Liver (tissue), 9 donors: ENCODE results near the gene ARHGEF16. TPM values are rescaled to one million over a fixed set of nuclear protein-coding genes. Genes with fewer than 3 reads are reported as not detected.

ENCODE experiments used
- DNase-seq: peaks from one replicate; pipeline ENCODE4 v3.0.0-alpha.2; 2017; ENCODE audit warnings: low spot score
- H3K27ac ChIP-seq, 2 donors: one replicate each; pipeline ENCODE4 v1.7.0; 2013; ENCODE audit warnings: inconsistent platforms in 2 of 2, low read length in 2 of 2, control low read depth in 1 of 2, low read depth in 1 of 2, mild to moderate bottlenecking in 1 of 2
- H3K27me3 ChIP-seq, 4 donors: one replicate each; pipeline versions ENCODE4 v1.6.1 to v1.7.0; 2013; ENCODE audit warnings: low read length in 3 of 4, inconsistent platforms in 1 of 4, mild to moderate bottlenecking in 1 of 4, moderate library complexity in 1 of 4; ENCODE audit not compliant: control insufficient read depth in 4 of 4, insufficient read depth in 4 of 4
- H3K36me3 ChIP-seq, 4 donors: one replicate each; pipeline versions ENCODE4 v1.6.1 to v1.7.0; 2013; ENCODE audit warnings: low read length in 3 of 4, mild to moderate bottlenecking in 3 of 4, low read depth in 1 of 4, moderate library complexity in 1 of 4; ENCODE audit not compliant: control insufficient read depth in 4 of 4, insufficient read depth in 3 of 4
- H3K4me1 ChIP-seq, 4 donors: one replicate each; pipeline versions ENCODE4 v1.6.1 to v1.7.0; 2013; ENCODE audit warnings: low read length in 3 of 4, mild to moderate bottlenecking in 3 of 4, moderate library complexity in 1 of 4; ENCODE audit not compliant: control insufficient read depth in 4 of 4, insufficient read depth in 4 of 4
- H3K4me3 ChIP-seq, 3 donors: one replicate each; pipeline versions ENCODE4 v1.6.1 to v1.7.0; 2013; ENCODE audit warnings: low read length in 3 of 3, control low read depth in 1 of 3, low read depth in 1 of 3, mild to moderate bottlenecking in 1 of 3
- H3K9ac ChIP-seq, 2 donors: one replicate each; pipeline ENCODE4 v1.7.0; 2013; ENCODE audit warnings: low read length in 2 of 2, mild to moderate bottlenecking in 2 of 2, moderate library complexity in 2 of 2, control low read depth in 1 of 2, low read depth in 1 of 2
- H3K9me3 ChIP-seq, 4 donors: one replicate each; pipeline versions ENCODE4 v1.6.1 to v1.7.0; 2013; ENCODE audit warnings: low read length in 3 of 4; ENCODE audit not compliant: control insufficient read depth in 4 of 4
- ATF3 ChIP-seq: IDR thresholded peaks from 2 replicates; pipeline ENCODE4 v1.6.1; 2016; ENCODE audit warnings: antibody characterized with exemption
- CTCF ChIP-seq: fragments of 150-350 bp; IDR thresholded peaks from 2 replicates; pipeline ENCODE4 v1.5.1; 2017; ENCODE audit warnings: improper control_type of control experiment, low read depth, low read length; ENCODE audit not compliant: missing input control
- EGR1 ChIP-seq, 2 donors: IDR thresholded peaks; 2 replicates each; pipeline ENCODE4 v1.6.1; 2016 to 2018; ENCODE audit warnings: antibody characterized with exemption in 2 of 2, low read depth in 2 of 2
- FOXA1 ChIP-seq: IDR thresholded peaks from 2 replicates; pipeline ENCODE4 v1.6.1; 2016; ENCODE audit warnings: antibody characterized with exemption
- FOXA2 ChIP-seq: IDR thresholded peaks from 2 replicates; pipeline ENCODE4 v1.6.1; 2016; ENCODE audit warnings: antibody characterized with exemption
- HNF4G ChIP-seq: IDR thresholded peaks from 2 replicates; pipeline ENCODE4 v1.6.1; 2016; ENCODE audit warnings: antibody characterized with exemption
- JUND ChIP-seq, 2 donors: IDR thresholded peaks; 2 replicates each; pipeline ENCODE4 v1.6.1; 2016; ENCODE audit warnings: antibody characterized with exemption in 2 of 2
- MAX ChIP-seq: IDR thresholded peaks from 2 replicates; pipeline ENCODE4 v1.6.1; 2016; ENCODE audit warnings: antibody characterized with exemption
- NR2F2 ChIP-seq: IDR thresholded peaks from 2 replicates; pipeline ENCODE4 v1.6.1; 2016; ENCODE audit warnings: antibody characterized with exemption
- REST ChIP-seq: IDR thresholded peaks from 2 replicates; pipeline ENCODE4 v1.6.1; 2016; ENCODE audit warnings: antibody characterized with exemption, mild to moderate bottlenecking
- SP1 ChIP-seq: IDR thresholded peaks from 2 replicates; pipeline ENCODE4 v1.6.1; 2018; ENCODE audit warnings: antibody characterized with exemption, mild to moderate bottlenecking
- TAF1 ChIP-seq: conservative IDR thresholded peaks from 2 replicates; pipeline ENCODE4 v1.6.1; 2016; ENCODE audit warnings: antibody characterized with exemption, mild to moderate bottlenecking
- YY1 ChIP-seq: IDR thresholded peaks from 2 replicates; pipeline ENCODE4 v1.6.1; 2016; ENCODE audit warnings: antibody characterized with exemption, mild to moderate bottlenecking
- ZBTB33 ChIP-seq: IDR thresholded peaks from 2 replicates; pipeline ENCODE4 v1.6.1; 2016; ENCODE audit warnings: antibody characterized with exemption
- WGBS: extraction: QIAGEN DNeasy Blood & Tissue Kit; methylation state at CpG from one replicate; pipeline ENCODE4 v1.1.7; 2013; 5-methylcytosine and 5-hydroxymethylcytosine counted together
- polyA plus RNA-seq, 2 donors: library from polyadenylated mRNA; stranded (reverse) in 1 of 2; unstranded in 1 of 2; fragments of 200-250 nt in 1 of 2; fragments of >200 nt in 1 of 2; fragmentation: Nextera tagmentation in 1 of 2; extraction: Ambion mirVana in 1 of 2; gene quantifications; one replicate each; pipeline versions ENCODE4 v1.2.1 to v1.2.3, GENCODE V29; 2013 to 2015
- total RNA-seq, 2 donors: library from RNA; depleted of rRNA; stranded (reverse); fragments of >200 nt; gene quantifications; one replicate each; pipeline ENCODE4 v1.2.3, GENCODE V29; 2014
- donor health status: healthy.
- donor health status: healthy.
- donor health status: healthy.
- donor health status: healthy.
- donor health status: healthy.

Gene ARHGEF16
- total and polyA plus RNA-seq, 4 donors: 0.65 to 5.6 (median 2.8) TPM

- Histone ChIP-seq H3K4me3 (no peak overlapping the region), H3K36me3 (no peaks in the 10 kb centered on the region), H3K27me3 (no peaks in the 10 kb centered on the region), H3K9me3 (no peaks in the 10 kb centered on the region), H3K27ac (no peak overlapping the region), H3K4me1 (peaks cover 0 to 2% (median 0%) of the 10 kb centered on the region in 4 donors), H3K9ac (no peak overlapping the region)
- no peak for TF ChIP-seq ATF3
- peak; percentile 98 for TF ChIP-seq REST
- WGBS: 66% methylated on average over 26 of the region's 26 CpGs
- DNase-seq: peak; percentile 82
These were observed 47.6 kb downstream of the ARHGEF16 start for GRCh38 chr1:3501856-3502640.

GRCh38 chr1:3502641-3503524 is 48.4 kb downstream of the ARHGEF16 start:
- H3K9me3 ChIP-seq: no peaks in the 10 kb centered on the region
- no peak for DNase-seq
- TF ChIP-seq SP1: no peak
- no peak for TF ChIP-seq HNF4G
- TF ChIP-seq FOXA2: no peak
- no peak for TF ChIP-seq NR2F2
- TF ChIP-seq YY1: no peak
- TF ChIP-seq TAF1: no peak
- no peak for TF ChIP-seq MAX
- TF ChIP-seq ZBTB33: no peak
- no peak for TF ChIP-seq JUND (IDR thresholded peaks at IDR 0.05)
- TF ChIP-seq FOXA1: no peak
- TF ChIP-seq ATF3: no peak
- no peak for TF ChIP-seq CTCF
- TF ChIP-seq EGR1 (IDR thresholded peaks at IDR 0.05; ENCODE audit: low read depth in 2 of 2): no peak
- no peak overlapping the region for H3K27ac ChIP-seq
- no peak overlapping the region for H3K4me3 ChIP-seq
- H3K4me1 ChIP-seq: peaks cover 0 to 2% (median 0%) of the 10 kb centered on the region in 4 donors
- no peak overlapping the region for H3K9ac ChIP-seq
- no peaks in the 10 kb centered on the region for H3K36me3 ChIP-seq
- 75% methylated on average over 22 of the region's 22 CpGs for WGBS
- no peaks in the 10 kb centered on the region for H3K27me3 ChIP-seq
